ENCODE data around the gene ARHGAP15. TPM values are rescaled to one million over a fixed set of nuclear protein-coding genes. Genes with fewer than 3 reads are reported as not detected.

Gene ARHGAP15
- total RNA-seq, 1 donor from 2014 or later = not detected

GRCh38 chr2:143805666-143806065 is 676.4 kb downstream of the ARHGAP15 start:
- DNase-seq (ENCODE audit: low read depth, low spot score) = no peak

- DNase-seq (ENCODE audit: low read depth, low spot score) = no peak
These were observed 678.0 kb downstream of the ARHGAP15 start for GRCh38 chr2:143807192-143807591.

DNA sequence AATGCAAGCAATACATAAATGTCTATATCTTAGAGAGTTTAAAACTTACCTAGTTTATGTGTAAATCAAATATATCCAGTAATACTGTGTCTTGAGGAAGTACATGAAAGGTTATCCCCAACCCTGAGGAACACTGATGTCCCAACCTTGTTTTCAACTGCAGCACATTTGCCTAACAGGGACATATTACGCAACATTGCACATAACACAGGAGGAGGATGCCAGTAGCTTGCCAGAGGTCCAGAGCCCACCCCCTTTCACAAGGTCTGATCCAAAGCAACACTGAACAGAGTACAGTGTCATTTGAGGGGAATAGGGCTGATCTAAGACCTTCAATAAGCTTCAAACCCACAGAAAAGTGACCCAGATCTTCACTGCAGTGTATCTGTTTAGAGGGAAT is 678.5 kb downstream of the ARHGAP15 start:
- DNase-seq (ENCODE audit: low read depth, low spot score) = no peak

DNA sequence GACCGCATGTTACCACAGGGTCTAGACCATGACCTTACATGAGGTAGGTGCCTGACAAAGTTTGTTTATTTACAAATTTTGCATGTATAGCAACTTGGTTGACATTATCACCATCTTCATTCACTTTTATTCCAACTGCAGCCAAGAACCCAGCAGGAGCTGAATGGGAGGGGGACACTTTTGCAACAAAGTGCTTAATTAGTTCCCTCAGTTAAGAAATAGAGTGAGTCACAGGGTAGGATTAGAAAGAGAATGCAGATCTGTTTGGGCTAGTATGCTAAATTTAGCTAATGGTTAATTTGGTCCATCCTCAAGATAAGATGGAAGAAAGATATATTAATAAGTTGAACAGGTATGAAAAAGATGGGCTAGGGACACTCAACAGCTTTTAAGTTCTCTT is 678.9 kb downstream of the ARHGAP15 start:
- no peak for DNase-seq (ENCODE audit: low read depth, low spot score)

GRCh38 chr2:143815082-143815481 is 685.9 kb downstream of the ARHGAP15 start:
- DNase-seq (ENCODE audit: low read depth, low spot score) = no peak

- DNase-seq (ENCODE audit: low read depth, low spot score) = no peak
These were observed 687.7 kb downstream of the ARHGAP15 start for GRCh38 chr2:143816916-143817315.
